Stimulated activated CD4-positive, alpha-beta T cell treated with anti-CD3 and anti-CD28 coated beads, Interleukin-15, amount 100 ng/mL, for 1 hour (primary cell): Measurements from ENCODE around the gene MST1.

Source experiments
- DNase-seq, 2 donors: peaks; one replicate each; pipeline ENCODE4 v3.0.0-alpha.2; 2020; ENCODE audit warnings: low read depth in 1 of 2, low spot score in 1 of 2

MST1 gene

DNA sequence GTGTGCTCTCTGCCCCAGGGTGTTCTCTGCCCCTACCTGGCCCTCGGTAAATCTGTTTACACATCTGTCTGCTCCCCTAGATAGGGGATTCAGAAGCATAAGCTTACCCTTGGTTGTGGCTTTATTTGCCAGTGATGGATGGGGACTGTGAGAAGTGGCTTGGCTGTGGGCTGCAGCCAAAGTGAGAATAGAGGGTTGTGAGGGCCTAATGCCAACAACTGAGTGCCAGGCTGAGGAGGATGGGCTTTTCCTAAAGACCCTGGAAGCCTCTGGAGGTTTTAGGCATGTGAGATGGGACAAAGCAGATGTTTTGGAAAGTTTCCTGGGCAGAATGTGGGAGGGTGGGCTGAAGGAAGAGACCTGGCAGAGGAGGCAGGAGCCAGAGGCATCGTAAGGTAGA lies 30.6 kb downstream of the MST1 start:
- no peak for DNase-seq

DNA sequence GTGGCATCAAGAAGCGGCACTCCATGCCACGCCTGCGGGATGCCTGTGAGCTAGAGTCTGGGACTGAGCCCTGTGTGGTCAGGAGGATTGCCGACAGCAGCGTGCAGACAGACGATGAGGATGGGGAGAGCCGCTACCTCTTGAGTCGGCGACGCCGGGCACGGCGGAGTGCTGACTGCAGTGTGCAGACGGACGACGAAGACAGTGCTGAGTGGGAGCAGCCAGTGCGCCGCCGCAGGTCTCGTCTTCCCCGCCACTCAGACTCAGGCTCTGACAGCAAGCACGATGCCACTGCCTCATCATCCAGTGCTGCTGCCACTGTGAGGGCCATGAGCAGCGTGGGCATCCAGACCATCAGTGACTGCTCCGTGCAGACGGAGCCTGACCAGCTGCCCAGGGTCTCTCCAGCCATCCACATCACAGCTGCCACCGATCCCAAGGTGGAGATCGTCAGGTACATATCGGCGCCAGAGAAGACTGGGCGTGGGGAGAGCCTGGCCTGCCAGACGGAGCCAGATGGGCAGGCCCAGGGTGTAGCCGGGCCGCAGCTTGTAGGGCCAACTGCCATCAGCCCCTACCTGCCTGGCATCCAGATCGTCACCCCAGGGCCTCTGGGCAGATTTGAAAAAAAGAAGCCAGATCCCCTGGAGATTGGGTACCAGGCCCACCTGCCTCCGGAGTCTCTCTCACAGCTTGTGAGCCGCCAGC lies 31.9 kb downstream of the MST1 start:
- no peak for DNase-seq

DNA sequence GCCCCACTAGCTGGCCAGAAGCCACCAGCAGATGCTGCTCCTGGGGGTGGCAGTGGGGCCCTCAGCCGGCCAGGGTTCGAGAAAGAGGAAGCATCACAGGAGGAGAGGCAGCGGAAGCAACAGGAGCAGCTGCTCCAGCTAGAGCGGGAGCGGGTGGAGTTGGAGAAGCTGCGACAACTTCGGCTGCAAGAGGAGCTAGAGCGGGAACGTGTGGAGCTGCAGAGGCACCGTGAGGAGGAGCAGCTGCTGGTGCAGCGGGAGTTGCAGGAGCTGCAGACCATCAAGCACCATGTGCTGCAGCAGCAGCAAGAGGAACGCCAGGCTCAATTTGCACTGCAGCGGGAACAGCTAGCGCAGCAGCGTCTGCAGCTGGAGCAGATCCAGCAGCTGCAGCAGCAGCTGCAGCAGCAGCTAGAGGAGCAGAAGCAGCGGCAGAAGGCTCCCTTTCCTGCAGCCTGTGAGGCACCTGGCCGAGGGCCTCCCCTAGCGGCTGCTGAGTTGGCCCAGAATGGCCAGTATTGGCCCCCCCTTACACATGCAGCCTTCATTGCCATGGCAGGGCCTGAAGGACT lies 32.6 kb downstream of the MST1 start:
- no peak for DNase-seq

DNA sequence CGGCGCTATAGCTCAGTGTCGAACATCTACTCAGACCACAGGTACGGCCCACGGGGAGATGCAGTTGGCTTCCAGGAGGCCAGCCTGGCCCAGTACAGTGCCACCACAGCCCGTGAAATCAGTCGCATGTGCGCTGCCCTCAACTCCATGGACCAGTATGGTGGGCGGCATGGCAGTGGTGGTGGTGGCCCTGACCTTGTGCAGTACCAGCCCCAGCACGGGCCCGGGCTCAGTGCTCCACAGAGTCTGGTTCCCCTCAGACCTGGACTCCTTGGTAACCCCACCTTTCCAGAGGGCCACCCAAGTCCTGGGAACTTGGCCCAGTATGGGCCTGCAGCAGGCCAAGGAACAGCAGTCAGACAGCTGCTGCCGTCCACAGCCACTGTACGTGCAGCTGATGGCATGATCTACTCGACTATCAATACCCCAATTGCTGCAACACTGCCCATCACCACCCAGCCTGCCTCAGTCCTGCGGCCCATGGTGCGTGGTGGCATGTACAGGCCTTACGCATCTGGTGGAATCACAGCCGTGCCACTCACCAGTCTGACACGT lies 33.5 kb downstream of the MST1 start:
- DNase-seq, result no peak

DNA sequence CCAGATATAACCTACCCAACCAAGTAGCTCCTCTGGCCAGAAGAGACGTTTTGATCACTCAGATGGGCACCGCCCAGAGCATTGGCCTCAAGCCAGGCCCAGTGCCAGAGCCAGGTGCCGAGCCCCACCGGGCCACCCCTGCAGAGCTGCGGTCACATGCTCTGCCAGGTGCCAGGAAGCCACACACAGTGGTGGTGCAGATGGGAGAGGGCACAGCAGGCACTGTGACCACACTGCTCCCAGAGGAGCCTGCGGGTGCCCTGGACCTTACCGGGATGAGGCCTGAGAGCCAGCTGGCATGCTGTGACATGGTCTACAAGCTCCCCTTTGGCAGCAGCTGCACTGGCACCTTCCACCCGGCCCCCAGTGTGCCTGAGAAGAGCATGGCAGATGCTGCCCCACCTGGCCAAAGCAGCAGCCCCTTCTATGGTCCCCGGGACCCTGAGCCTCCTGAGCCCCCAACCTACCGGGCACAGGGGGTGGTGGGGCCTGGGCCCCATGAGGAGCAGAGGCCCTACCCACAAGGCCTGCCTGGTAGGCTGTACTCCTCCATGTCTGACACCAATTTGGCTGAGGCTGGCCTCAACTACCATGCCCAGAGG lies 34.2 kb downstream of the MST1 start:
- no peak for DNase-seq

DNA sequence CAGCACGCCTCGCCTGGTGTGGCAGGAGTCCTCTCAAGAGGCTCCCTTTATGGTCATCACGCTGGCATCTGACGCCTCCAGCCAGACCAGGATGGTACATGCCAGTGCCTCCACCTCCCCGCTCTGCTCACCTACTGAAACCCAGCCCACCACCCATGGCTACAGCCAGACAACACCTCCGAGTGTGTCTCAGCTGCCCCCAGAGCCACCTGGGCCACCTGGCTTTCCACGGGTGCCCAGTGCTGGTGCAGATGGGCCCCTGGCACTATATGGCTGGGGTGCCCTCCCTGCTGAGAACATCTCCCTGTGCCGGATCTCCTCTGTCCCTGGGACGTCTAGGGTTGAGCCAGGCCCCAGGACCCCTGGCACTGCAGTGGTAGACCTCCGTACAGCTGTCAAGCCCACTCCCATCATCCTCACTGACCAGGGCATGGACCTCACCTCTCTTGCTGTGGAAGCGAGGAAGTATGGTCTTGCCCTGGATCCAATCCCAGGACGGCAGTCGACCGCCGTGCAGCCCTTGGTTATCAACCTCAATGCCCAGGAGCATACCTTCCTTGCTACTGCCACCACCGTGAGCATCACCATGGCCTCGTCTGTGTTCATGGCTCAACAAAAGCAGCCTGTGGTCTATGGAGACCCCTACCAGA lies 35.0 kb downstream of the MST1 start:
- no peak for DNase-seq

DNA sequence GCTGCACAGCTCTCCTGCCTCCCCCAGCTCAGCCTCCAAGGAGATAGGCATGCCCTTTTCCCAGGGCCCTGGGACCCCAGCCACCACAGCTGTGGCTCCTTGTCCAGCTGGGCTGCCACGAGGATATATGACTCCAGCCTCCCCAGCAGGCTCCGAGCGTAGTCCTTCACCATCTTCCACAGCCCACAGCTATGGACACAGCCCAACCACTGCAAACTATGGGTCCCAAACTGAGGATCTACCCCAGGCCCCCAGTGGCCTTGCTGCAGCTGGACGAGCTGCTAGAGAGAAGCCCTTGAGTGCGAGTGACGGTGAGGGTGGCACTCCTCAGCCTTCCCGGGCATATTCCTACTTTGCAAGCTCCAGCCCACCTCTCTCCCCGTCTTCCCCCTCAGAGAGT lies 35.7 kb downstream of the MST1 start:
- no peak for DNase-seq

DNA sequence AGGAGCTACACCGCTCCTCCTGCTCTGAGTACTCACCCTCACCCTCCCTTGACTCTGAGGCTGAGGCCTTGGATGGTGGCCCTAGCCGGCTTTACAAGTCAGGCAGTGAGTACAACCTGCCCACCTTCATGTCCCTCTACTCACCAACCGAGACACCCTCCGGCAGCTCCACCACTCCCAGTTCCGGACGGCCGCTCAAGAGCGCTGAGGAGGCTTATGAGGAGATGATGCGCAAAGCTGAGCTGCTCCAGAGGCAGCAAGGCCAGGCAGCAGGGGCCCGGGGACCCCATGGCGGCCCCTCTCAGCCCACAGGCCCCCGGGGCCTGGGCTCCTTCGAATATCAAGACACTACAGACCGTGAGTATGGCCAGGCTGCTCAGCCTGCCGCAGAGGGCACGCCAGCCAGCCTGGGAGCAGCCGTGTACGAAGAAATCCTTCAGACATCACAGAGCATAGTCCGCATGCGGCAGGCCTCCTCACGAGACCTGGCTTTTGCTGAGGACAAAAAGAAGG lies 36.3 kb downstream of the MST1 start:
- no peak for DNase-seq

DNA sequence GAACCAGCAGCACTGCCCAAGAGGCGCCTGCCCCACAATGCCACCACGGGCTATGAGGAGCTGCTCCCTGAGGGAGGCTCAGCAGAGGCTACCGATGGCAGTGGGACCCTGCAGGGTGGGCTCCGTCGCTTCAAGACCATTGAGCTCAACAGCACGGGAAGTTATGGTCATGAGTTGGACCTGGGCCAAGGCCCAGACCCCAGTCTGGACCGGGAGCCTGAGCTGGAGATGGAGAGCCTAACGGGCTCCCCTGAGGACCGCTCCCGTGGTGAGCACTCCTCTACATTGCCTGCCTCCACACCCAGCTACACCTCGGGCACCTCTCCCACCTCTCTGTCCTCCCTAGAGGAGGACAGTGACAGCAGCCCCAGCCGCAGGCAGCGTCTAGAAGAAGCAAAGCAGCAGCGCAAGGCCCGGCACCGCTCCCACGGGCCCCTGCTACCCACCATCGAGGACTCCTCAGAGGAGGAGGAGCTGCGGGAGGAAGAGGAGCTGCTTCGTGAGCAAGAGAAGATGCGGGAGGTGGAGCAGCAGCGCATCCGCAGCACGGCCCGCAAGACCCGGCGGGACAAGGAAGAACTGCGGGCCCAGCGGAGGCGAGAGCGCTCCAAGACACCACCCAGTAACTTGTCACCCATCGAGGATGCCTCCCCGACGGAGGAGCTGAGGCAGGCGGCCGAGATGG lies 36.9 kb downstream of the MST1 start:
- no peak for DNase-seq

DNA sequence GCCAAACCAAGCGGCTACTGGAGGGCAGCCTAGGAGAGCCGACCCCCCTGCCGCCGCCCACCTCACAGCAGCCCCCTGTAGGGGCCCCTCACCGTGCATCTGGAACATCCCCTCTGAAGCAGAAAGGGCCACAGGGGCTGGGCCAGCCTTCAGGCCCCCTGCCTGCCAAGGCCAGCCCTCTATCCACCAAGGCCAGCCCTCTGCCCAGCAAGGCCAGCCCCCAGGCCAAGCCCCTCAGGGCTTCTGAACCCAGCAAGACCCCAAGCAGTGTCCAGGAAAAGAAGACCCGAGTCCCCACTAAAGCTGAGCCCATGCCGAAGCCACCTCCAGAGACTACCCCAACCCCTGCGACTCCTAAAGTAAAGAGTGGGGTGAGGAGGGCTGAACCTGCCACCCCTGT lies 38.6 kb downstream of the MST1 start:
- DNase-seq, result no peak

DNA sequence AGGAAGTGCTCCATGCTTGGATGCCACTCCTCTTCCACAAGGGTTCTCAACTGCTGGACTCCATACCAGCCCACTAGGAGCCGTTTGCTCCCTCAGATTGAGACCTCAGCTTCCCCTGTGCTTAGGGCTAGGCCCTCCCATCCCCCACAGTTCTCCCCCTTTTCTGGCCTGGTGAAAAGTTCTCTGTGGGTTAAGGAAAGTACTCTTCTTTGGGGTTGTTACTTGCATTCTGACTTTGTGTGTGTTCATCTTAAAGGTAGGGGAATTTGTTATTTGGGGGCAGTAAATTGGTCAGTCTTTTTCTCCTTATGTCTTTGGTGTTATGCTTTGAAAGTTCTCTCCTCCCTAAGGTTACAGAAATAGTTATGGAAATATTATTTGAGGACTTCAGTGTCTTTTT lies 39.1 kb downstream of the MST1 start:
- DNase-seq, result no peak

DNA sequence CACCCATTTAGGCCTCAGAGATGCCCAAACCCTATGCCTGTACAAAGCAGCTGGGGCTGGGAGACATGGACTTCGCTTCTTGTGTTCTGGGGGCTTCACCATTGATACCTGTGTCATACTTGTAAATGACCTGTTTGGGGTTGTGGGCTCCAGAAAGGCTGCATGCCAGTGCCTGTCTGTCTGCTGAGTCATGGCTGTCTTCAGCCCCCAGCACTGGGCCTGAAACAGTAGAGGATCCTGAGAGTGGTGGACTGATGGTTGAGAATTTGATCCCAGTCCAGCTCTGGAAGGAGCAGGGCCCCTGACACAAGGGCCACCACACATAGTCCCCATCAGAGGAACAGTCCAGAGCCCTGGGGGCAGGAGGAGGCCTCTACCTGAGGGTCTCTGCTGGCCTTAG lies 39.7 kb downstream of the MST1 start:
- no peak for DNase-seq

DNA sequence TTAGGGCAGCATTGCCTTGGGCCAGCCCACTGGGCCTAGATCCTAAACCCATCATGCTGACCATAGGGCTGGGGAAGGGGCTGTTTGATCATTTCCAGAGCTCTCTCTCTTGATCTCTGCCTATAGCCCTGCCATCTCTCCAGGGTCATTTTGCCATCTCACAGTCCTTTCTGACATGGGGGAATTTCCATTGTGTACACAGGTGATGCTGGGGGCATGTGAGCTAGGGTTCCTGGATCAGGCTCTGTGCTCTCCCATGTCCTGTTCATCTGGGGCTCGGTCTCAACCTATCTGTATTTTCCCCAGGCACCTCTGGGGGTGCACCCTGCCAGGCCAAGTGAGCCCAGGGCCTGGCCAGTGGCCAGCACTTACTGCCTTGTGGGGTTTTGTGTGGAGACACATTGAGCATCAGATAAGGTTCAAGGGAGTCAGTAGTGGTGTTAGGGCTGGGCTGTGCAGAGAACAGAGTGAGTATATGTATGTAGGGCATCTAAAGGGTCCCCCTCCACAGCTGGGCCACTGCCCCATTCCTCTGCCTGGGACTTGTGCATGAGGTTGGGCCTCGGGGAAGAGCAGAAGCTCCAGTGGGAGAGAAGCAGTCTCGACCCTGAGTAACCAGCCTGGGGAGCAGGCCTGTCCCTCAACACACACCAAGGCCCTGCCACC lies 40.8 kb downstream of the MST1 start:
- DNase-seq, result no peak

DNA sequence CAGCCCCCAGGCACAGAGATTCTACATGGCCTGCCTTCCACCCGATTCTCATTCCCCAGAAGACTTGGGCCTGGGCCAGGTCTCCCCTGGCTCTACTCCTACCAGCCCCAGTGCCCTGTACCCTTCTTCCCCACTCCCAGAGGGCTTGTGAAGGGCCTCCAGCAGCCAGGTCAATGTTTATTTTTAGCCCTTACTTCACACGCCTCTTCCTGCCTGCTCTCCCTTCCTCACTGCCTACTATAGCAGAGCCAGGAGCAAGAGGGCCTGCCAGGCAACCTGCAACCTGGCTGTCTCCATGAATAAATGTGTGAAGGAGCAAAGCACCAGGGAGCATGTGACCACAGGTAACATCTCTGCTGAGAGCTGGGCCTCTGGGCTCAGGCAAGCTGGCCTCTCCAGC lies 41.5 kb downstream of the MST1 start:
- no peak for DNase-seq

DNA sequence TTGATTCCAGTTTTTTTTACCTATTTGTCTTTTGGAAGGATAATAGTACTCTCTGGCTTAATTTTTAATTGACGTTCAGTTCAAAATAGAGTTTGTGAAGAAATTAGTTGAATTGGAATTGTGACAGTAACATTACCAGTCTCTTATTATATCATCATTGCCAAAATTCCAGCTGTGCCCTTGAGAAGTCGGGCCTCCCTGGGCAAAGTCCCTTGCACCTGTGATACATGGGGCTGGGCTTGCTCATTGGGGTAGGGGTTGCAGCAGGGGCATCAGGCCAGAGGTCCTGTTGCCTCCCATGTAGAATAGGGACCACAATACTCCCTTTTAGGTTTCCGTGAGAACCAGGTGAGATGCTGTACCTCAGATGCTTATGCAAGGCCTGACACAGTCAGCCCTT lies 43.0 kb downstream of the MST1 start:
- DNase-seq, result no peak

DNA sequence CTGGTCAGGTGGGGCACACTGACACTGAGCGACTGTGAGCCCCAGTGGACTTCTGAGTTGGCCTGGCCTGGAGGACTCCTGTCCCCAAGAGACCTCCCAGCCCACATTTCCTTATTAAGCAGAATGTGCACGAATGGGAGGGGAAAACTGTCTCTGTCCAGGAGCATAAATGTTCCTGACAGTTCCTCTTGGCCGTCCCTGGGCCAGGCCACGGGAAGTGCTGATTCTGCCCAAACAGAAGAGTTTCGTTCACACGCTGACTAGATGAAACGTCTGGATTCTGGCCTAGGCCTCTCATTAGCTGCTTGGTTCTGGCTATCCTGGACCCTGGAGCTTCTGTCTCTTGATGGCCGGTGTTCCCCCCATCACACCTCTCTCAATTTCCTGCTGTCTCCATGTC lies 44.6 kb downstream of the MST1 start:
- no peak for DNase-seq

DNA sequence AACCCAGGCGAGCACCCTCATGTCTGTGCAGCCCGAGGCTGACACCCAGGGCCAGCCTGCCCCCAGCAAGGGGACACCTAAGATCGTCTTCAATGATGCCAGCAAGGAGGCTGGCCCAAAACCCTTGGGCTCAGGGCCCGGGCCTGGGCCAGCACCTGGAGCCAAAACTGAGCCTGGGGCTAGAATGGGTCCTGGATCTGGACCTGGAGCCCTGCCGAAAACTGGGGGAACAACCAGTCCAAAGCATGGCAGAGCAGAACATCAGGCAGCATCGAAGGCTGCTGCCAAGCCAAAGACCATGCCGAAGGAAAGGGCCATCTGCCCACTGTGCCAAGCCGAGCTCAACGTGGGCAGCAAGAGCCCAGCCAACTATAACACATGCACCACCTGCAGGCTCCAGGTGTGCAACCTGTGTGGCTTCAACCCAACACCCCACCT lies 46.5 kb downstream of the MST1 start:
- DNase-seq, result no peak

DNA sequence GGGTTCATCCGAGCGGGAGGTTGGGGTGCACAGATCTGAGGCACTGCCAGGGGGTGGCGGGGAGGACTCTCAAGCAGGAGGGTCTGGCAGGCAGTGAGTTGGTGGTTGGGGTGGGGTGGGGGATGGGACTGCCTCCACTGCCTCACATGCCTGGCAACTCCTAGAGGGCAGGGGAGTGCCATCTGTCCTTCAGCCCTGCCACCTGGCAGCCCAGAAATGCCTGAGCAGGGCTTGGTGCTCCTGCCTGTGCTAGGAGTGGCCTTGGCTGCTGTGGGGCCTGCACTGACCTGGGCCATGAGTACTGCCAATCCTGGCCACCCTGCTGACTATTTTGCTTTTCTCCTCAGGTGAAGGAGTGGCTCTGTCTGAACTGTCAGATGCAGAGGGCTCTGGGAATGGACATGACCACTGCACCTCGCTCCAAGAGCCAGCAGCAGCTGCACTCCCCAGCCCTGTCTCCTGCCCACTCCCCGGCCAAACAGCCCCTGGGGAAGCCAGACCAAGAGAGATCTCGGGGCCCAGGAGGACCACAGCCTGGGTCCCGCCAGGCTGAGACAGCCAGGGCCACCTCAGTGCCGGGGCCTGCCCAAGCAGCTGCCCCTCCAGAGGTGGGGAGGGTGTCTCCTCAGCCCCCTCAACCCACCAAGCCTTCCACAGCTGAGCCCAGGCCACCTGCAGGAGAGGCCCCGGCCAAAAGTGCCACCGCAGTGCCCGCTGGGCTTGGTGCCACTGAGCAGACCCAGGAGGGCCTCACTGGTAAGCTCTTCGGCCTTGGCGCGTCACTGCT lies 47.2 kb downstream of the MST1 start:
- DNase-seq, result no peak

DNA sequence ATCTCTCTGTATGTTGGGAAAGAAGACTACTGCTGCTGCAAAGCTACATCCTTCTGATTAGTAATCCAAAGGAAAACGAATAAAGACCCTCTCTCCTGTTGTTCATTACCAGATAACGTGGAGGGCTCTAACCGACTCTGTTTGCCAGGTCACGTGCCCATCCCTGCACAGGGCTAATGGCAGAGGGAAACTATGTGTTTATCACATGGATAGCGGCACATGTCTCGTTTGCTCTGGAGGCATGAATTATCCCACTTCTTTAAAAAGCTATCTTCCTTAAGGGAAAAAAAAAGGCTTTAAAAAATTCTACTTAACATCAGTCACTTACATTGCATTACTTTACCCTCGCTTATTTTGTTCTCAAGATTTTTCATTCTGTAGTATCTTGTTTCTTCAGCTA lies 48.0 kb downstream of the MST1 start:
- no peak for DNase-seq

DNA sequence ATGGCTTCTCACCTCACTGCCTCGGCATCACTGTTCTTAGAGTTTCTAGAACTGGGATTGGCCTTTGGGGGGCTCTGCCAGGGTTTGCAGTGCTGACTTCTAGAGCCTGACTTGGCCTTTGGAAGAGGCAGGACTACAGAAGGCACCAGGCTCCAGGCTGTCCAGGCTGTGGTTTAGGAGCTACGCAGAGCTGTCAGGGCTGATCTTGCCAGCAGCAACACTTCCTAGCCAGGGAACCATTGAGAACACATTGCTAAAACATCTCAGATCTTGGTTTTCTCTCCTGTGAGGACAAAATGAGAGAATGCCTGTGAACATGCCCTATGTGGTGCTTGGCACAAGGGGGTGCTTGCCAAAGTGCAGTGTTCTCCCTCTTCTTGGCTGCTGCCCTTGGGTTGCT lies 49.7 kb downstream of the MST1 start:
- DNase-seq, result no peak
